Breast epithelium (tissue), 4 donors: ENCODE results near the gene PLCB4. TPM values are rescaled to one million over a fixed set of nuclear protein-coding genes. Genes with fewer than 3 reads are reported as not detected.

ENCODE experiments used
- DNase-seq, 2 donors: peaks; one replicate each; pipeline ENCODE4 v3.0.0-alpha.2; 2019; ENCODE audit warnings: low spot score in 2 of 2
- H3K27ac ChIP-seq, 2 donors: fragments of 200-600 bp; sonication (generic) in 1 of 2; one replicate each; pipeline ENCODE4 v1.5.1; 2016 to 2019; ENCODE audit warnings: mild to moderate bottlenecking in 1 of 2
- H3K27me3 ChIP-seq, 2 donors: fragments of 200-600 bp; sonication (generic) in 1 of 2; one replicate each; pipeline versions ENCODE4 v1.5.1 to v1.6.0; 2017 to 2019; ENCODE audit warnings: control low read depth in 1 of 2, mild to moderate bottlenecking in 1 of 2
- H3K36me3 ChIP-seq: fragments of 200-600 bp; one replicate; pipeline ENCODE4 v1.5.1; 2019
- H3K4me1 ChIP-seq, 2 donors: fragments of 200-600 bp; sonication (generic); one replicate each; pipeline ENCODE4 v1.5.1; 2016 to 2019; ENCODE audit warnings: control low read depth in 1 of 2
- H3K4me3 ChIP-seq, 3 donors: fragments of 200-600 bp; sonication (generic); 1 replicate in 2 of 3; 2 replicates in 1 of 3; pipeline ENCODE4 v1.5.1; 2016 to 2019; ENCODE audit warnings: mild to moderate bottlenecking in 3 of 3, moderate library complexity in 2 of 3
- H3K9me3 ChIP-seq, 2 donors: fragments of 200-600 bp; sonication (generic) in 1 of 2; one replicate each; pipeline ENCODE4 v1.5.1; 2016 to 2019; ENCODE audit warnings: control low read depth in 1 of 2
- CTCF ChIP-seq, 3 donors: fragments of 450-650 bp; IDR thresholded peaks; one replicate each; pipeline ENCODE4 v1.5.1; 2016 to 2017; ENCODE audit warnings: antibody characterized with exemption in 3 of 3, mild to moderate bottlenecking in 3 of 3, moderate library complexity in 3 of 3
- POLR2A ChIP-seq: fragments of 450-650 bp; IDR thresholded peaks from one replicate; pipeline ENCODE4 v1.6.1; 2016; ENCODE audit warnings: antibody characterized with exemption, mild to moderate bottlenecking, moderate library complexity
- POLR2AphosphoS5 ChIP-seq, 3 donors: sonication (generic); formaldehyde crosslinking; IDR thresholded peaks; one replicate each; pipeline ENCODE4 v1.6.1; 2017; ENCODE audit warnings: antibody characterized with exemption in 3 of 3
- intact Hi-C: fragments of 100-400 bp; cut with DNase I; formaldehyde crosslinking; loops from one replicate; pipeline ENCODE4 v1.15.1; 2023; ENCODE audit warnings: low total_unique reads
- total RNA-seq, 3 donors: library from RNA; depleted of rRNA; stranded (reverse); fragments of >200 nt; gene quantifications; one replicate each; pipeline ENCODE4 v1.1.0, GENCODE V29; 2016

PLCB4 gene
- total RNA-seq, 3 donors from 2014 or later, result 9.4 to 17.7 (median 13.0) TPM

GRCh38 chr20:9031991-9032390 lies 36.9 kb upstream of the PLCB4 start:
- TF ChIP-seq POLR2AphosphoS5 (IDR thresholded peaks at IDR 0.05) (no peak), CTCF (IDR thresholded peaks at IDR 0.05) (no peak), POLR2A (no peak)
- no peak for DNase-seq
- no peaks in the 10 kb centered on the region for H3K27me3 ChIP-seq
- H3K4me3 ChIP-seq, result no peak overlapping the region
- no peaks in the 10 kb centered on the region for H3K9me3 ChIP-seq
- no peaks in the 10 kb centered on the region for H3K4me1 ChIP-seq
- H3K36me3 ChIP-seq, result no peaks in the 10 kb centered on the region
- intact Hi-C loops, result no loop called here
- no peak overlapping the region for H3K27ac ChIP-seq

DNA sequence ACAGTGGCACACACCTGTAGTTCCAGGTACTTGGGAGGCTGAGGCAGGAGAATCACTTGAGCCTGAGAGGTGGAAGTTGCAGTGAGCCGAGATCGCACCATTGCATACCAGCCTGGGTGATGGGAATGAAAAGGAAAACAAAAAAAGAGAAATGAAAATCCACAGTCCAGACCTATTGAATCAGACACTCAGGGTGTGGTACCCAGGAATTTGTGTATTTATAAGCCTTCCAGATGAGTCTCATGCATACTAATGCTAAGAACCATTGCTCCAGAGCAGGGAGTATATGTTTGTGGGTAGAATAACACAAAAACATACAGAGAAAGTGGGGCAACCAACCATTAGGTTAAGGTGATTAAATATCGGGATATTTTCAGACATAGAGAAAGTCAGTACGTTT lies 36.1 kb upstream of the PLCB4 start:
- TF ChIP-seq POLR2A, result no peak
- no peak for TF ChIP-seq CTCF (IDR thresholded peaks at IDR 0.05)
- intact Hi-C loops, result no loop called here
- no peaks in the 10 kb centered on the region for H3K4me1 ChIP-seq
- H3K4me3 ChIP-seq, result no peak overlapping the region
- no peak for DNase-seq
- H3K27me3 ChIP-seq, result no peaks in the 10 kb centered on the region
- no peaks in the 10 kb centered on the region for H3K36me3 ChIP-seq
- H3K9me3 ChIP-seq, result no peaks in the 10 kb centered on the region
- no peak overlapping the region for H3K27ac ChIP-seq

- no peak overlapping the region for H3K27ac ChIP-seq
- H3K4me1 ChIP-seq, result no peaks in the 10 kb centered on the region
- no peak overlapping the region for H3K4me3 ChIP-seq
- H3K36me3 ChIP-seq, result no peaks in the 10 kb centered on the region
- DNase-seq, result no peak
- H3K9me3 ChIP-seq, result no peaks in the 10 kb centered on the region
- TF ChIP-seq POLR2A (no peak), CTCF (IDR thresholded peaks at IDR 0.05) (no peak), POLR2AphosphoS5 (IDR thresholded peaks at IDR 0.05) (no peak)
- H3K27me3 ChIP-seq, result no peaks in the 10 kb centered on the region
- intact Hi-C loops, result no loop called here
These were observed 33.8 kb upstream of the PLCB4 start for GRCh38 chr20:9035126-9035525.

DNA sequence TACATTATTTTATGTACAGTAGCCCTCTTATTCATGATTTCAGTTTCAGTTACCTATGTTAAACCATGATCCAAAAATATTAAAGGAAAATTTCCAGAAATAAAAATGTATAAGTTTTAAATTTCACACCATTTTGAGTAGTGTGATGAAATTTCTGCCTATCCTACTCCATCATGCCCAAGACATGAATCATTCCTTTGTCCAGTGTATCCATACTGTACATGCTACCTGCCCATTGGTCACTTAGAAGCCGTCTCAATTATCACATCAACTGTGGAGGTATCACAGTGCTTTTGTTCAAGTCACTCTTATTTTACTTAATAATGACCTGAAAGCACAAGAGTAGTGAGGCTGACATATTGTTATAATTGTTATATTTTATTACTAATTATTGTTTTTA lies 32.3 kb upstream of the PLCB4 start:
- Histone ChIP-seq H3K36me3 (no peaks in the 10 kb centered on the region), H3K4me3 (no peak overlapping the region), H3K27me3 (no peaks in the 10 kb centered on the region), H3K4me1 (no peaks in the 10 kb centered on the region), H3K9me3 (no peaks in the 10 kb centered on the region), H3K27ac (no peak overlapping the region)
- DNase-seq, result no peak
- no peak for TF ChIP-seq POLR2A
- no peak for TF ChIP-seq CTCF (IDR thresholded peaks at IDR 0.05)
- no peak for TF ChIP-seq POLR2AphosphoS5 (IDR thresholded peaks at IDR 0.05)
- intact Hi-C loops, result no loop called here

DNA sequence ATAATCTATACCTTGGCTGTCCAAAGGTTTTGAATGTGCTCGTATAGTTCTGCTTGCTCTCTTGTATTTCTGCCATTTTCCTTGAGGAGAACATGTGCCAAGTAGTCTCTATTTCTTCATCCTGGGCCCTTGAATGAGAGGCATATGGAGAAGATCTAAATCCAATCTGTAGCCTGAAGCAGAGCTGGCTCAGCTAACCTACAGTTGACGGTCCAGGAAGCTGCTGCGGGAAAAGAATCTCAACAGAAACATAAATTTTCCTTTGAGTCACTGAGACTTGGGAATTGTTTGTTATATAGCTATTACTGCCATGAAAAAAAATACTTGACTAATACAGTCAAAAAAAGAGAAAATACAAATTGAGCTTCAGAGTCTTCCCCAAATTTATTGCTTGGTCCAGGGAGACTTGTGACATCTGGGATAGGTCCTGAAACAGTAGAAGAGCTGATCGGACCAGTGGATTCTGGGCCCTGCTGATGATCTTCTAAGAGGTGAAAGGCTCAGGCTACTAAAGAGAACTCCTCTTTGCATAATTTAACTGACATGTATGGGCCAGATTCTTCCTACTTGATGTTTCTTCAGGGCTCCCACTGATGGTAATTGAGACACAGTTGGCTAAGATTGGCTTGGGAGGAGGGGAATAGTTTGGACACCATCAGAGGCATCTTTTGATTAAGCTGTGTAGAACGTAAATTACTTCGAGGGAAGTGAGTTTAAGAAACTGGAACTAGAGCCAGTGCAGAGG lies 29.9 kb upstream of the PLCB4 start:
- no peaks in the 10 kb centered on the region for H3K9me3 ChIP-seq
- H3K4me3 ChIP-seq, result no peak overlapping the region
- H3K27me3 ChIP-seq, result no peaks in the 10 kb centered on the region
- intact Hi-C loops, result no loop called here
- TF ChIP-seq POLR2A (no peak), POLR2AphosphoS5 (IDR thresholded peaks at IDR 0.05) (no peak), CTCF (IDR thresholded peaks at IDR 0.05) (no peak)
- H3K36me3 ChIP-seq, result no peaks in the 10 kb centered on the region
- H3K4me1 ChIP-seq, result no peaks in the 10 kb centered on the region
- no peak overlapping the region for H3K27ac ChIP-seq
- no peak for DNase-seq
